HepG2 (cell line): ENCODE data around the gene STAC. TPM values are rescaled to one million over a fixed set of nuclear protein-coding genes. Genes with fewer than 3 reads are reported as not detected.

Source experiments
- ATAC-seq: fragments of 200-7000 bp; cut with Tn5 transposase; 3 replicates; pipeline ENCODE4 v1.9.1; 2020; ENCODE audit warnings: mild to moderate bottlenecking, moderate library complexity
- BruUV-seq: library from RNA; stranded (reverse); fragments of 400-500 nt; replicated peaks from 2 replicates; lab custom pipeline; 2021; lab: Mats Ljungman, UMichigan
- CTCF ChIA-PET: fragments of 300-600 bp; formaldehyde crosslinking; extraction: SDS; loops from one replicate; lab custom pipeline; 2021; ENCODE audit warnings: low total read pairs, inconsistent platforms, low intra/inter-chr PET ratio; lab: Yijun Ruan, JAX
- POLR2A ChIA-PET: fragments of 350-600 bp; sonication (Branson Sonifier 250); formaldehyde crosslinking; loops from one replicate; lab custom pipeline; 2020; ENCODE audit warnings: antibody characterized with exemption, inconsistent platforms; lab: Yijun Ruan, JAX
- DNase-seq: peaks from one replicate; pipeline ENCODE4 v3.0.0-alpha.2; 2015; ENCODE audit warnings: low spot score
- FAIRE-seq: peaks from 3 replicates; lab custom pipeline; 2011; peaks lifted over from hg19 to GRCh38; lab: Jason Lieb, UNC
- H2AFZ ChIP-seq: one replicate; pipeline ENCODE4 v1.6.1; 2011; ENCODE audit warnings: low read length, inconsistent platforms
- H3K27ac ChIP-seq: fragments of 300-600 bp; 3 replicates; pipeline ENCODE4 v1.8.0; 2011; ENCODE audit warnings: mixed run types, mild to moderate bottlenecking, mixed read lengths, low read length, inconsistent platforms; ENCODE audit not compliant: insufficient read depth; ENCODE audit errors: extremely low read length
- H3K27me3 ChIP-seq, 2 experiments: fragments of 200-600 bp in 1 of 2; 2 replicates in 1 of 2; 3 replicates in 1 of 2; pipeline versions ENCODE4 v1.6.0 to v1.8.0; 2011; ENCODE audit warnings: low read length in 2 of 2, mild to moderate bottlenecking in 2 of 2, moderate library complexity in 2 of 2, inconsistent platforms in 1 of 2; ENCODE audit not compliant: insufficient read depth in 2 of 2, control insufficient read depth in 1 of 2
- H3K36me3 ChIP-seq, 2 experiments: fragments of 200-600 bp in 1 of 2; replicated peaks in 1 of 2; 2 replicates in 1 of 2; 3 replicates in 1 of 2; pipeline versions ENCODE4 v1.5.1 to v1.8.0; 2011; ENCODE audit warnings: low read length in 2 of 2, inconsistent platforms in 1 of 2; ENCODE audit not compliant: insufficient read depth in 2 of 2, control insufficient read depth in 1 of 2
- H3K4me1 ChIP-seq: 2 replicates; pipeline ENCODE4 v1.5.1; 2012; ENCODE audit warnings: low read length, inconsistent platforms; ENCODE audit not compliant: insufficient read depth
- H3K4me2 ChIP-seq: 2 replicates; pipeline ENCODE4 v1.6.0; 2011; ENCODE audit warnings: low read depth, low read length, inconsistent platforms
- H3K4me3 ChIP-seq, 3 experiments: fragments of 200-600 bp in 1 of 3; sonication (generic), shearing (Covaris generic) in 1 of 3; replicated peaks in 1 of 3; 2 replicates each; pipeline ENCODE4 v1.5.1; 2011 to 2016; ENCODE audit warnings: low read length in 3 of 3, inconsistent platforms in 2 of 3, low read depth in 2 of 3, mild to moderate bottlenecking in 2 of 3, control low read depth in 1 of 3, mixed read lengths in 1 of 3; ENCODE audit not compliant: insufficient read depth in 1 of 3
- H3K79me2 ChIP-seq: one replicate; pipeline ENCODE4 v1.6.1; 2011; ENCODE audit warnings: low read length, inconsistent platforms; ENCODE audit not compliant: insufficient read depth
- H3K9ac ChIP-seq: 2 replicates; pipeline ENCODE4 v1.6.0; 2011; ENCODE audit warnings: mild to moderate bottlenecking, low read depth, low read length, inconsistent platforms; ENCODE audit not compliant: insufficient read depth
- H3K9me3 ChIP-seq: 2 replicates; pipeline ENCODE4 v1.5.1; 2012; ENCODE audit warnings: mild to moderate bottlenecking, low read length
- H4K20me1 ChIP-seq: 2 replicates; pipeline ENCODE4 v1.6.0; 2011; ENCODE audit warnings: inconsistent platforms, mild to moderate bottlenecking, low read length, moderate library complexity; ENCODE audit not compliant: insufficient read depth
- AFF4 ChIP-seq: sonication (generic); formaldehyde crosslinking; IDR thresholded peaks from 2 replicates; pipeline ENCODE4 v1.4.0; 2020; ENCODE audit warnings: missing genetic modification reagents
- GATA4 ChIP-seq: sonication (generic); IDR thresholded peaks from 2 replicates; pipeline ENCODE4 v1.6.1; 2016; ENCODE audit warnings: antibody characterized with exemption, low read depth, borderline replicate concordance
- MBNL3 ChIP-seq: fragments of 250-450 bp; sonication (Bioruptor Pico); conservative IDR thresholded peaks from 2 replicates; pipeline ENCODE4 v1.8.0; 2022; ENCODE audit warnings: mild to moderate bottlenecking, inconsistent platforms
- NR3C1 ChIP-seq: sonication (generic); formaldehyde crosslinking; IDR thresholded peaks from 2 replicates; pipeline ENCODE4 v1.4.0; 2020; ENCODE audit warnings: missing genetic modification reagents
- REPIN1 ChIP-seq: sonication (generic); formaldehyde crosslinking; IDR thresholded peaks from 2 replicates; pipeline ENCODE4 v1.8.0; 2022; ENCODE audit warnings: missing genetic modification reagents, low read depth, mild to moderate bottlenecking, borderline replicate concordance
- ZEB1 ChIP-seq: IDR thresholded peaks from 2 replicates; pipeline ENCODE4 v1.6.1; 2012; ENCODE audit warnings: mild to moderate bottlenecking, low read depth, inconsistent platforms; ENCODE audit not compliant: insufficient replicate concordance
- ZNF597 ChIP-seq: sonication (generic); formaldehyde crosslinking; IDR thresholded peaks from 2 replicates; pipeline ENCODE4 v1.5.0; 2020; ENCODE audit warnings: missing genetic modification reagents
- ZNF746 ChIP-seq: sonication (generic); formaldehyde crosslinking; IDR thresholded peaks from 2 replicates; pipeline ENCODE4 v1.8.0; 2022; ENCODE audit warnings: mild to moderate bottlenecking, missing genetic modification reagents
- WGBS: methylation state at CpG from one replicate; pipeline ENCODE4 v1.1.6; 2017; ENCODE audit warnings: low lambda C conversion rate; 5-methylcytosine and 5-hydroxymethylcytosine counted together
- in situ Hi-C: cut with HindIII; loops from 2 replicates; pipeline ENCODE4 v1.10.0; 2017; ENCODE audit warnings: low pct_unique_long_range_greater_than_20kb; ENCODE audit not compliant: extremely low pct_ligation_motif_present
- intact Hi-C: fragments of 100-400 bp; cut with micrococcal nuclease; formaldehyde crosslinking; loops from one replicate; pipeline ENCODE4 v1.10.0; 2022; ENCODE audit not compliant: unreplicated experiment
- polyA plus RNA-seq, 8 experiments: library from polyadenylated mRNA; depleted of rRNA in 3 of 8; stranded (reverse) in 7 of 8; unstranded in 1 of 8; fragments of >200 nt; fragmentation: Illumina TruSeq in 4 of 8; extraction: Trizol in 4 of 8; gene quantifications; 2 replicates each; pipeline versions ENCODE4 v1.2.1 to v1.2.3, GENCODE V29; 2011 to 2016; ENCODE audit warnings: low read depth in 4 of 8, missing spikeins in 1 of 8, mixed read lengths in 1 of 8; ENCODE audit not compliant: insufficient read depth in 1 of 8
- total RNA-seq, 5 experiments: library from RNA; depleted of rRNA; stranded (reverse); fragments of >200 nt; fragmentation: Illumina TruSeq; extraction: Trizol; gene quantifications; 2 replicates each; pipeline ENCODE4 v1.2.3, GENCODE V29; 2016; ENCODE audit warnings: low read depth in 1 of 5

Gene STAC
- total and polyA plus RNA-seq, 2 of the 13 experiments (the other 11 are each of a cell fraction or from before 2014, with no cell fraction given): not detected

GRCh38 chr3:36519682-36520081 is 139.4 kb downstream of the STAC start:
- Histone ChIP-seq H3K36me3 (no peaks in the 10 kb centered on the region), H3K4me2 (no peak overlapping the region), H3K27me3 (no peaks in the 10 kb centered on the region), H4K20me1 (no peaks in the 10 kb centered on the region), H3K27ac (no peak overlapping the region), H3K9ac (no peak overlapping the region), H3K4me3 (no peak overlapping the region), H3K79me2 (no peaks in the 10 kb centered on the region), H3K4me1 (no peaks in the 10 kb centered on the region), H3K9me3 (no peaks in the 10 kb centered on the region), H2AFZ (no peak overlapping the region)
- no peak for TF ChIP-seq ZNF746 (CRISPR knock-in tag)
- no peak for TF ChIP-seq ZEB1
- no peak for TF ChIP-seq MBNL3 (CRISPR knock-in tag)
- no peak for TF ChIP-seq NR3C1 (CRISPR knock-in tag)
- no peak for TF ChIP-seq REPIN1
- TF ChIP-seq GATA4: no peak
- DNase-seq (no peak), FAIRE-seq (no peak), ATAC-seq (no peak)
- intact Hi-C loops: no loop called here
- WGBS: 15% methylated on average over 3 of the region's 3 CpGs
- in situ Hi-C loops: no loop called here
- ChIA-PET POLR2A (no interaction called here), CTCF (no interaction called here)
- BruUV-seq: no TSS peak

GRCh38 chr3:36520241-36521006 is 140.1 kb downstream of the STAC start:
- Histone ChIP-seq H3K4me3 (no peak overlapping the region), H3K27me3 (no peaks in the 10 kb centered on the region), H3K79me2 (no peaks in the 10 kb centered on the region), H3K36me3 (no peaks in the 10 kb centered on the region), H2AFZ (no peak overlapping the region), H3K27ac (no peak overlapping the region), H3K4me1 (no peaks in the 10 kb centered on the region), H4K20me1 (no peaks in the 10 kb centered on the region), H3K9ac (no peak overlapping the region), H3K4me2 (no peak overlapping the region), H3K9me3 (no peaks in the 10 kb centered on the region)
- no peak for DNase-seq
- no peak for FAIRE-seq
- BruUV-seq: no TSS peak
- intact Hi-C loops: no loop called here
- in situ Hi-C loops: no loop called here
- ChIA-PET CTCF (no interaction called here), POLR2A (no interaction called here)
- ATAC-seq: no peak
- 2% methylated on average over 4 of the region's 4 CpGs for WGBS
- no peak for TF ChIP-seq AFF4 (CRISPR knock-in tag)
- TF ChIP-seq ZNF597 (CRISPR knock-in tag): no peak
